IMR-90 (cell line): Measurements from ENCODE around the gene SEMA3C.

ENCODE experiments used
- BHLHE40 ChIP-seq: fragments of 150-350 bp; IDR thresholded peaks from 2 replicates; pipeline ENCODE4 v1.6.1; 2016; ENCODE audit warnings: mild to moderate bottlenecking, low read depth, low read length
- FOS ChIP-seq: fragments of 150-350 bp; IDR thresholded peaks from 2 replicates; pipeline ENCODE4 v1.6.1; 2016; ENCODE audit warnings: low read depth, low read length
- POLR2A ChIP-seq: IDR thresholded peaks from 2 replicates; pipeline ENCODE4 v1.6.1; 2012; ENCODE audit warnings: mild to moderate bottlenecking, low read depth, low read length
- RAD21 ChIP-seq: IDR thresholded peaks from 2 replicates; pipeline ENCODE4 v1.6.1; 2012; ENCODE audit warnings: low read length, improper control_type of control experiment
- SMC3 ChIP-seq: fragments of 150-350 bp; IDR thresholded peaks from 2 replicates; pipeline ENCODE4 v1.6.1; 2016; ENCODE audit warnings: low read depth, mild to moderate bottlenecking, antibody characterized with exemption, low read length, moderate library complexity
- USF2 ChIP-seq: fragments of 150-350 bp; IDR thresholded peaks from 2 replicates; pipeline ENCODE4 v1.6.1; 2017; ENCODE audit warnings: mild to moderate bottlenecking, antibody characterized with exemption, low read length, low read depth
- TF ChIP-seq, protein P1 (sequence below): conservative IDR thresholded peaks from 2 replicates; pipeline ENCODE4 v1.5.1; 2012; ENCODE audit warnings: mild to moderate bottlenecking, low read depth, low read length, improper control_type of control experiment

GRCh38 chr7:80724249-80724871, 194.5 kb downstream of the SEMA3C start:
- TF ChIP-seq FOS (0 out of 2 replicates have a peak, but pooled peaks have one; percentile 2), RAD21 (no peak), USF2 (no peak), BHLHE40 (no peak), SMC3 (no peak), POLR2A (no peak)
- TF ChIP-seq, protein P1, sequence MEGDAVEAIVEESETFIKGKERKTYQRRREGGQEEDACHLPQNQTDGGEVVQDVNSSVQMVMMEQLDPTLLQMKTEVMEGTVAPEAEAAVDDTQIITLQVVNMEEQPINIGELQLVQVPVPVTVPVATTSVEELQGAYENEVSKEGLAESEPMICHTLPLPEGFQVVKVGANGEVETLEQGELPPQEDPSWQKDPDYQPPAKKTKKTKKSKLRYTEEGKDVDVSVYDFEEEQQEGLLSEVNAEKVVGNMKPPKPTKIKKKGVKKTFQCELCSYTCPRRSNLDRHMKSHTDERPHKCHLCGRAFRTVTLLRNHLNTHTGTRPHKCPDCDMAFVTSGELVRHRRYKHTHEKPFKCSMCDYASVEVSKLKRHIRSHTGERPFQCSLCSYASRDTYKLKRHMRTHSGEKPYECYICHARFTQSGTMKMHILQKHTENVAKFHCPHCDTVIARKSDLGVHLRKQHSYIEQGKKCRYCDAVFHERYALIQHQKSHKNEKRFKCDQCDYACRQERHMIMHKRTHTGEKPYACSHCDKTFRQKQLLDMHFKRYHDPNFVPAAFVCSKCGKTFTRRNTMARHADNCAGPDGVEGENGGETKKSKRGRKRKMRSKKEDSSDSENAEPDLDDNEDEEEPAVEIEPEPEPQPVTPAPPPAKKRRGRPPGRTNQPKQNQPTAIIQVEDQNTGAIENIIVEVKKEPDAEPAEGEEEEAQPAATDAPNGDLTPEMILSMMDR: no peak
